HepG2 (cell line): ENCODE results near the gene MVB12A. TPM values are rescaled to one million over a fixed set of nuclear protein-coding genes. Genes with fewer than 3 reads are reported as not detected.

Source experiments
- CEBPG ChIP-seq: IDR thresholded peaks from 2 replicates; pipeline ENCODE4 v1.6.1; 2016
- CENPT ChIP-seq: sonication (generic); formaldehyde crosslinking; IDR thresholded peaks from 2 replicates; pipeline ENCODE4 v1.8.0; 2022; ENCODE audit warnings: low read depth, mild to moderate bottlenecking, moderate library complexity, missing genetic modification reagents
- ETV6 ChIP-seq: sonication (generic); formaldehyde crosslinking; conservative IDR thresholded peaks from 2 replicates; pipeline ENCODE4 v1.4.0; 2020; ENCODE audit warnings: missing genetic modification reagents
- HNF1B ChIP-seq: sonication (generic); formaldehyde crosslinking; IDR thresholded peaks from 2 replicates; pipeline ENCODE4 v1.5.1; 2020; ENCODE audit warnings: mild to moderate bottlenecking, moderate library complexity, missing genetic modification reagents
- MIER3 ChIP-seq: IDR thresholded peaks from 2 replicates; pipeline ENCODE4 v1.6.1; 2016; ENCODE audit warnings: missing compliant biosample characterization, borderline replicate concordance
- NFAT5 ChIP-seq: sonication (generic); formaldehyde crosslinking; IDR thresholded peaks from 2 replicates; pipeline ENCODE4 v1.4.0; 2020; ENCODE audit warnings: missing genetic modification reagents
- PAXIP1 ChIP-seq: sonication (generic); formaldehyde crosslinking; conservative IDR thresholded peaks from 2 replicates; pipeline ENCODE4 v1.4.0; 2020; ENCODE audit warnings: mild to moderate bottlenecking, missing genetic modification reagents, moderate library complexity
- PHF21A ChIP-seq: sonication (generic); formaldehyde crosslinking; IDR thresholded peaks from 2 replicates; pipeline ENCODE4 v1.5.0; 2020; ENCODE audit warnings: mild to moderate bottlenecking, missing genetic modification reagents
- SALL1 ChIP-seq: sonication (generic); formaldehyde crosslinking; IDR thresholded peaks from 2 replicates; pipeline ENCODE4 v1.8.0; 2022; ENCODE audit warnings: mild to moderate bottlenecking, missing genetic modification reagents
- SMARCE1 ChIP-seq: fragments of 450-650 bp; IDR thresholded peaks from 2 replicates; pipeline ENCODE4 v1.6.1; 2017; ENCODE audit warnings: borderline replicate concordance
- SP1 ChIP-seq, 2 experiments: fragments of 450-650 bp in 1 of 2; sonication (generic) in 1 of 2; formaldehyde crosslinking in 1 of 2; IDR thresholded peaks; 2 replicates each; pipeline versions ENCODE4 v1.4.0 to v1.6.1; 2016 to 2020; ENCODE audit warnings: missing genetic modification reagents in 1 of 2
- SP5 ChIP-seq: IDR thresholded peaks from 2 replicates; pipeline ENCODE4 v1.6.1; 2016; ENCODE audit warnings: low read depth, borderline replicate concordance
- YEATS4 ChIP-seq: sonication (generic); formaldehyde crosslinking; IDR thresholded peaks from 2 replicates; pipeline ENCODE4 v1.4.0; 2020; ENCODE audit warnings: missing genetic modification reagents, borderline replicate concordance
- ZBTB42 ChIP-seq: sonication (generic); formaldehyde crosslinking; IDR thresholded peaks from 2 replicates; pipeline ENCODE4 v1.5.0; 2020; ENCODE audit warnings: mild to moderate bottlenecking, missing genetic modification reagents
- ZNF180 ChIP-seq: sonication (generic); formaldehyde crosslinking; IDR thresholded peaks from 2 replicates; pipeline ENCODE4 v1.4.0; 2020; ENCODE audit warnings: low read depth, missing genetic modification reagents, borderline replicate concordance
- ZNF572 ChIP-seq: sonication (generic); formaldehyde crosslinking; IDR thresholded peaks from 2 replicates; pipeline ENCODE4 v1.5.1; 2020; ENCODE audit warnings: mild to moderate bottlenecking, missing genetic modification reagents
- ZNF800 ChIP-seq: sonication (generic); formaldehyde crosslinking; IDR thresholded peaks from 2 replicates; pipeline ENCODE4 v1.4.0; 2020; ENCODE audit warnings: missing genetic modification reagents
- polyA plus RNA-seq, 8 experiments: library from polyadenylated mRNA; depleted of rRNA in 3 of 8; stranded (reverse) in 7 of 8; unstranded in 1 of 8; fragments of >200 nt; fragmentation: Illumina TruSeq in 4 of 8; extraction: Trizol in 4 of 8; gene quantifications; 2 replicates each; pipeline versions ENCODE4 v1.2.1 to v1.2.3, GENCODE V29; 2011 to 2016; ENCODE audit warnings: low read depth in 4 of 8, missing spikeins in 1 of 8, mixed read lengths in 1 of 8; ENCODE audit not compliant: insufficient read depth in 1 of 8
- total RNA-seq, 5 experiments: library from RNA; depleted of rRNA; stranded (reverse); fragments of >200 nt; fragmentation: Illumina TruSeq; extraction: Trizol; gene quantifications; 2 replicates each; pipeline ENCODE4 v1.2.3, GENCODE V29; 2016; ENCODE audit warnings: low read depth in 1 of 5

Gene MVB12A
- total and polyA plus RNA-seq, 2 of the 13 experiments (the other 11 are each of a cell fraction or from before 2014, with no cell fraction given), result 35.7 to 36.1 TPM

- TF ChIP-seq SP5 (no peak), CEBPG (CRISPR knock-in tag) (no peak), ETV6 (no peak), NFAT5 (CRISPR knock-in tag) (no peak), SMARCE1 (no peak), ZNF800 (CRISPR knock-in tag) (no peak), MIER3 (CRISPR knock-in tag) (no peak), ZNF572 (CRISPR knock-in tag) (no peak), ZNF180 (no peak), CENPT (no peak), PHF21A (CRISPR knock-in tag) (no peak), SALL1 (CRISPR knock-in tag) (no peak), PAXIP1 (no peak), YEATS4 (CRISPR knock-in tag) (0 out of 2 replicates have a peak, but pooled peaks have one; percentile 7), HNF1B (CRISPR knock-in tag) (peak; percentile 51; the same call in 1 of the 2 replicates), SP1 (IDR thresholded peaks at IDR 0.05) (no peak), SP1 (CRISPR knock-in tag; IDR thresholded peaks at IDR 0.05) (no peak), ZBTB42 (CRISPR knock-in tag) (no peak)
Measured at GRCh38 chr19:17406046-17406886, 13.6 kb upstream of the MVB12A start (continued).
